Fibroblast of pulmonary artery (primary cell): Measurements from ENCODE around the gene KTI12.
"Not testable (repeated sequence)": the region's sequence is repeated elsewhere in the genome, so short reads cannot be mapped to it uniquely, and the experiment has no call there.

Experiments
- DNase-seq: peaks from one replicate; pipeline ENCODE4 v3.0.0-alpha.2; 2010; ENCODE audit warnings: low read depth
- H3K4me3 ChIP-seq: replicated peaks from 2 replicates; pipeline ENCODE4 v1.5.1; 2011; ENCODE audit warnings: low read depth, mild to moderate bottlenecking, control low read depth, low read length, moderate library complexity
- TF ChIP-seq, protein P1 (sequence below): IDR thresholded peaks from 2 replicates; pipeline ENCODE4 v1.5.1; 2011; ENCODE audit warnings: mild to moderate bottlenecking, control low read depth, low read length, inconsistent platforms; ENCODE audit errors: missing control alignments

KTI12 gene

DNA sequence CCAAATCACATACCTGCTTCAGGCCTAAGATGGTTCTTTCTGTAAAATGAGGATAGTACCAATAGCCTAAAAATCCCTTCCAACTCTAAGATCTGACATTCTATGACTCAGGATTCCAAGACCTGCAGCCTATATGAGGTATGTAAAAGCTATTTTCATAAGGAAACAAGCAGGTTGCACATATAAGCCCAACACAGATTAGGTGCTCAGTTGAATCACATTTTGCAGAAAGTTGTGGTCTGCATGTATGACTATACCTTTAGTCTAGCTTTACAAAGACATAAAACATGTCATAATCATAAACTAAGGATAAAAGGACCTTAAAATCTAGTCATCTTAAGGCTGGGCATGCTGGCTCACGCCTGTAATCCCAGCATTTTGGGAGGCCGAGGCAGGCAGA, 7.3 kb downstream of the KTI12 start:
- H3K4me3 ChIP-seq, result no peak overlapping the region
- DNase-seq, result no peak
- TF ChIP-seq, protein P1, sequence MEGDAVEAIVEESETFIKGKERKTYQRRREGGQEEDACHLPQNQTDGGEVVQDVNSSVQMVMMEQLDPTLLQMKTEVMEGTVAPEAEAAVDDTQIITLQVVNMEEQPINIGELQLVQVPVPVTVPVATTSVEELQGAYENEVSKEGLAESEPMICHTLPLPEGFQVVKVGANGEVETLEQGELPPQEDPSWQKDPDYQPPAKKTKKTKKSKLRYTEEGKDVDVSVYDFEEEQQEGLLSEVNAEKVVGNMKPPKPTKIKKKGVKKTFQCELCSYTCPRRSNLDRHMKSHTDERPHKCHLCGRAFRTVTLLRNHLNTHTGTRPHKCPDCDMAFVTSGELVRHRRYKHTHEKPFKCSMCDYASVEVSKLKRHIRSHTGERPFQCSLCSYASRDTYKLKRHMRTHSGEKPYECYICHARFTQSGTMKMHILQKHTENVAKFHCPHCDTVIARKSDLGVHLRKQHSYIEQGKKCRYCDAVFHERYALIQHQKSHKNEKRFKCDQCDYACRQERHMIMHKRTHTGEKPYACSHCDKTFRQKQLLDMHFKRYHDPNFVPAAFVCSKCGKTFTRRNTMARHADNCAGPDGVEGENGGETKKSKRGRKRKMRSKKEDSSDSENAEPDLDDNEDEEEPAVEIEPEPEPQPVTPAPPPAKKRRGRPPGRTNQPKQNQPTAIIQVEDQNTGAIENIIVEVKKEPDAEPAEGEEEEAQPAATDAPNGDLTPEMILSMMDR, result no peak

DNA sequence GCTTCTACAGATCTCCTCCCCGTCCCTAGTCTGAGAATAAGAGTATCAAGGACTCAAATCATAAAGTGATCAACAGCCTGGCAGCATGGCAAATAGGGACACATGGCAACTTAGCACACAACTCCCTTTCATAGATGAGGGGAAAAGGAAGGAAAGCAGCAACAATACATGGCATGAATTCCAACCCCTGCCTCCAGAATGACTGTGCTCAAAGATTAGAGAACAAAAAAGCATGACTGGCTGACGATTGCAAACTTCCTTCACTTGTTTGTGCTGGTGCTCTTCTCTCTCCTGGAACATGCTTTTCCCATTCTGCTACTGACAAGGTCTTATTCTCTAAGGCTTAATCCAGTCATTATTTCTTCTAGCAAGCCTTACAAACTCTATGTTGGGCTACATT, 11.5 kb downstream of the KTI12 start:
- peak; percentile 61 for DNase-seq
- TF ChIP-seq, protein P1, result no peak
- H3K4me3 ChIP-seq, result no peak overlapping the region

DNA sequence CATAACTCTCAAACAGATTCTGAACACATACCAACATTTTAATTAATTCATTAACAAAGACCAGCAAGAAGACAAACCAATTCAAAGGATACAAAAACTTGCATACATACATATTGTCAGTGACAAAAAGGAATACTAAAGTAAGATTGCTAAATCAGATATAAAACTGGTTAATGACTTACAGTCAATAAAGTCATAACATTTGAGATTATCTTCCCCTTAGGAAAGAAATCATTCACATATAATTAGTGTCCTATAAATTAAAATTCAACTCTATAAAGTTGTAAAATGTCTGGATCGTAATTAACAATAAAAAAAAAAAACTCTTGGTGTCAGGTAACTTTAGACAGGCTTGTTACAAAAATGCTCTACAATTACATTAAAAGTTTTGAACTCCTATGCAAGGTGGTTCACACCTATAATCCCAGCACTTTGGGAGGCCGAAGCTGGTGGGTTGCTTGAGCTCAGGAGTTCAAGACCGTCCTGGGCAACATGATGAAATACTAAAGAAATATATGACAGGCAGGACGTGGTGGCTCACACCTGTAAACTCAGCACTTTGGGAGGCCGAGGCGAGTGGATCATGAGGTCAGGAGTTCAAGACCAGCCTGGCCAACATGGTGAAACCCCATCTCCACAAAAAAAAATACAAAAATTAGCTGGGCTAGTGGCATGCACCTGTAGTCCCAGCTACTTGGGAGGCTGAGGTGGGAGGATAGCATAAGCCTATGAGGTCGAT, 25.4 kb downstream of the KTI12 start:
- no peak overlapping the region for H3K4me3 ChIP-seq
- TF ChIP-seq, protein P1, result no peak

DNA sequence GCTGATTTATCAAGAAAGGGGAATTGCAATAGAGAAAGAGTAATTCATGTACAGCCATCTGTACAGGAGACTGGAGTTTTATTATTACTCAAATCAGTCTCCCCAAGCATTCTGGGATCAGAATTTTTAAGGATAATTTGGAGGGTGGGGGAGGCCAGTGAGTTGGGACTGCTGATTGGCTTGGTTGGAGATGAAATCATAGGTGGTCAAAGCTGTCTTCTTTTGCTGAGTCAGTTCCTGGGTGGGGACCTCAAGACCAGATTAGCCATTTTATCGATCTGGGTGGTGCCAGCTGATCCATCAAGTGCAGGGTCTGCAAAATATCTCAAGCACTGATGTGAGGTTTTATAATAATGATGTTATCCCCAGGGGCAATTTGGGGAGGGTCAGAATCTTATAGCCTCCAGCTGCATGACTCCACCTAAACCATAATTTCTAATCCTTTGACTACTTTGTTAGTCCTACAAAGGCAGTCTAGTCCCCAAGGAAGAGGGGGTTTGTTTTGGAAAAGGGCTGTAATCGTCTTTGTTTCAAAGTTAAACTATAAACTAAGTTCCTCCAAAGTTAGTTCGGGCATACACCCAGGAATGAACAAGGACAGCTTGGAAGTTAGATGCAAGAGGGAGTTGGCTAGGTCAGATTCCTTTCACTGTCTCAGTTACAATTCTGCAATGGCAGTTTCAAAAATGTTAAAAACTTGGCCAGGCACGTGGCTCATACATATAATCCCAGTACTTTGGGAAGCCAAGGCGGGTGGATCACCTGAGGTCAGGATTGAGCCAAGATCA, 26.2 kb downstream of the KTI12 start:
- DNase-seq, result no peak
- TF ChIP-seq, protein P1, result no peak
- no peak overlapping the region for H3K4me3 ChIP-seq

More for the DNA sequence above, 25.4 kb downstream of the KTI12 start:
- no peak for DNase-seq

DNA sequence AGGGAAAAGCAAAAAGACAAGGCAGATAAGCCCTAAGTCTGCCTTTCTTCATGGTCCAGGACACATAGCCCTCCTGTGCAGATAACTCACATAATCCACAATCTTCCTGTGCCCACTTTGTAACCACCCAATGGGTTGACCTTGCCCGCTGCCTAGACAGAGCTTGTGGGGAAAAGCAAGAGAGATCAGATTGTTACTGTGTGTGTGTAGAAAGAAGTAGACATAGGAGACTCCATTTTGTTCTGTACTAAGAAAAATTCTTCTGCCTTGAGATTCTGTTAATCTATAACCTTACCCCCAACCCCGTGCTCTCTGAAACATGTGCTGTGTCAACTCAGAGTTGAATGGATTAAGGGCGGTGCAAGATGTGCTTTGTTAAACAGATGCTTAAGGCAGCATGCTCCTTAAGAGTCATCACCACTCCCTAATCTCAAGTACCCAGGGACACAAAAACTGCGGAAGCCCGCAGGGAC, 27.5 kb downstream of the KTI12 start:
- not testable (repeated sequence) for H3K4me3 ChIP-seq, DNase-seq

DNA sequence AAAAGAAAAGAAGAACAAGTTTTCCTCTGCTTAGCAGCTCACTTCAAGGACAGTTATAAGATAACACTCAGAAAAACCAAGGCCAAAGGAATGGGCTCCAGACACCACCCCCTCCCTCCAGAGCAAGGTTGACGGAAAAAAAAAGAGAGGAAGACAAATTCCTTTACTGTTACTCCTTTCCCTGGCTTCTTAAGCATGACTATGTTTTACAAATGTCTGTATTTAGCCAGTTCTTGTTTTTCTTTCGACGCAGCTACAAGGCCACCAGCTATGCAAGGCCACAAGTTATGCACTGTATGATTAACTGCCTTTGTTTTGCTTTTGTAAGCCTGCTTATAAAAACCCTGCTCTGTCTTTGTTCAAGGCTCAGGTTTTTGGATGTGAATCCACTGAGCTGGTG, 28.1 kb downstream of the KTI12 start:
- H3K4me3 ChIP-seq, result not testable (repeated sequence)
- peak; percentile 61 for DNase-seq

DNA sequence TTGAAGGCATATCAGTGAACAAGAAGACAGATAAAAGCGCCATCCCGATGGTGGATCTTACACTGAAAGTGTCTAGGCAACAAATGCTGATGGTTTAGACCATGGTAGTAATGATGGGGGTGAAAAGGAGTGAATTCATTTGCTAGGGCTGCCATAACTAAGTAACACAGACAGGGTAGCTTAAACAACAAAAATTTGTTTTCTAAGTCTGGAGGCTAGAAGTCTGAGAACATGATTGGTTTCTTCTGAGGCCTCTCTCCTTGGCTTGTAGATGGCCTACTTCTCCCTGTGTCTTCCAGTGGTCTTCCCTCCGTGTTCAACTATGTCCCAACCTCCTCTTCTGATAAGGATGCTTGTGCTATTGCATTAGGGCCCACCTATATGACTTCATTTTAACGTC, 29.7 kb downstream of the KTI12 start:
- DNase-seq, result no peak
- TF ChIP-seq, protein P1, result no peak
- no peak overlapping the region for H3K4me3 ChIP-seq
